ENCODE results near the gene STK33.

STK33 gene

GRCh38 chr11:8352103-8352875 lies 241.7 kb downstream of the STK33 start:
- no peak overlapping the region for H3K4me3 ChIP-seq (ENCODE audit: low read depth, low read length)
- no peak for TF ChIP-seq CTCF (IDR thresholded peaks at IDR 0.05; ENCODE audit: borderline replicate concordance, insufficient read depth, low read depth, low read length)

GRCh38 chr11:8351223-8351622 lies 242.8 kb downstream of the STK33 start:
- TF ChIP-seq CTCF (IDR thresholded peaks at IDR 0.05; ENCODE audit: borderline replicate concordance, insufficient read depth, low read depth, low read length) = no peak
- no peak overlapping the region for H3K4me3 ChIP-seq (ENCODE audit: low read depth, low read length)

- H3K4me3 ChIP-seq (ENCODE audit: low read depth, low read length) = no peak overlapping the region
- TF ChIP-seq CTCF (IDR thresholded peaks at IDR 0.05; ENCODE audit: borderline replicate concordance, insufficient read depth, low read depth, low read length) = no peak
Measured at GRCh38 chr11:8347978-8348377, 246.1 kb downstream of the STK33 start.

- no peak overlapping the region for H3K4me3 ChIP-seq (ENCODE audit: low read depth, low read length)
- no peak for TF ChIP-seq CTCF (IDR thresholded peaks at IDR 0.05; ENCODE audit: borderline replicate concordance, insufficient read depth, low read depth, low read length)
Measured at GRCh38 chr11:8346157-8346755, 247.8 kb downstream of the STK33 start.

- TF ChIP-seq CTCF (IDR thresholded peaks at IDR 0.05; ENCODE audit: borderline replicate concordance, insufficient read depth, low read depth, low read length) = no peak
- H3K4me3 ChIP-seq (ENCODE audit: low read depth, low read length) = no peak overlapping the region
Measured at GRCh38 chr11:8345179-8345578, 248.8 kb downstream of the STK33 start.

- TF ChIP-seq CTCF (IDR thresholded peaks at IDR 0.05; ENCODE audit: borderline replicate concordance, insufficient read depth, low read depth, low read length) = no peak
- H3K4me3 ChIP-seq (ENCODE audit: low read depth, low read length) = no peak overlapping the region
Measured at GRCh38 chr11:8344346-8344745, 249.7 kb downstream of the STK33 start.

Measured in GM12875 (cell line).